Erythroblast (primary cell): ENCODE results near the gene RBPJL.
"Not testable (repeated sequence)": the region's sequence is repeated elsewhere in the genome, so short reads cannot be mapped to it uniquely, and the experiment has no call there.

Source experiments
- GATA1 ChIP-seq: IDR thresholded peaks from 2 replicates; pipeline ENCODE4 v1.6.1; 2011; ENCODE audit warnings: low read depth, mild to moderate bottlenecking, control low read depth, low read length, moderate library complexity
- POLR2A ChIP-seq: IDR thresholded peaks from 2 replicates; pipeline ENCODE4 v1.6.1; 2011; ENCODE audit warnings: mild to moderate bottlenecking, low read length

- TF ChIP-seq POLR2A, GATA1: not testable (repeated sequence)
Observed at GRCh38 chr20:45350795-45351194, 44.2 kb downstream of the RBPJL start.
